Measurements from ENCODE around the gene CXCL16. TPM values are rescaled to one million over a fixed set of nuclear protein-coding genes. Genes with fewer than 3 reads are reported as not detected.
"Not testable (repeated sequence)": the region's sequence is repeated elsewhere in the genome, so short reads cannot be mapped to it uniquely, and the experiment has no call there.

The CXCL16 gene
- total RNA-seq, 4 donors from 2014 or later, result 13.0 to 72.6 (median 27.0) TPM

- in situ Hi-C loops (cut with MboI; ENCODE audit: low pct_ligation_motif_present in 1 of 4, low pct_unique_long_range_greater_than_20kb in 1 of 4, low sequenced_read_pairs in 3 of 4), result loop anchor here in 1 of 4 donors (10.0 kb wide), 1 partner anchor 175 kb away; no protein-coding TSS in a partner anchor
- Histone ChIP-seq H3K9me3 (no peaks in the 10 kb centered on the region), H3K4me1 (peaks cover 11 to 42% (median 25%) of the 10 kb centered on the region in 4 donors), H3K36me3 (no peaks in the 10 kb centered on the region), H3K4me3 (peak within 1 kb of the TSS; percentile 65 to 88 (median 70)), H3K27ac (peak within 1 kb of the TSS; percentile 89 to 92 (median 91)), H3K27me3 (no peaks in the 10 kb centered on the region)
- intact Hi-C loops (cut with DNase I; ENCODE audit: low total_unique reads), result no loop called here
- TF ChIP-seq POLR2A (IDR thresholded peaks at IDR 0.05) (peak; percentile 52), EP300 (IDR thresholded peaks at IDR 0.05; ENCODE audit: low read depth) (no peak), POLR2AphosphoS5 (IDR thresholded peaks at IDR 0.05) (peak; percentile 66 to 83 (median 77)), CTCF (IDR thresholded peaks at IDR 0.05) (peak; percentile 61 to 90 (median 64))
- WGBS, 2 donors (ENCODE audit: low coverage in 1 of 2), result 0 to 1% methylated on average over 4 to 57 of the region's 67 CpGs
- peak; percentile 97 for DNase-seq
Measured at GRCh38 chr17:4709794-4710692, 29.7 kb downstream of the CXCL16 start, which contains the start of gene ARRB2. Gene ARRB2, plus strand, starts transcription at chr17:4710632. Its CDS starts 90 bp downstream, at chr17:4710722.

DNA sequence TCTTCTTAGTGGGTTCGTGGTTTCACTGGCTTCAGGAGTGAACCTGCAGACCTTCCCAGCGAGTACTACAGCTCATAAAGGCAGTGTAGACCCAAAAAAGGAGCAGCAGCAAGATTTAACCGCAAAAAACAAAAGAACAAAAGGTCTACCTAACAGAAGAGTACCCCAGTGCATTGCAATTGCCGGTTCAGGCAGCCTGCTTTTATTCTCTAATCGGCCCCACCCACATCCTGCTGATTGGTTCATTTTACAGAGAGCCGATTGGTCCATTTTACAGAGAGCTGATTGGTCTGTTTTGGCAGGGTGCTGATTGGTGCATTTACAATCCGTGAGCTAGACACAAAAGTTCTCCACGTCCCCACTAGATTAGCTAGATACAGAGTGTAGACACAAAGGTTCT is 31.3 kb downstream of the CXCL16 start:
- peaks cover 11 to 39% (median 27%) of the 10 kb centered on the region in 4 donors for H3K4me1 ChIP-seq
- H3K4me3 ChIP-seq, result no peak overlapping the region
- DNase-seq, result no peak
- intact Hi-C loops (cut with DNase I; ENCODE audit: low total_unique reads) (no loop called here), in situ Hi-C loops (cut with MboI; ENCODE audit: low pct_ligation_motif_present in 1 of 4, low pct_unique_long_range_greater_than_20kb in 1 of 4, low sequenced_read_pairs in 3 of 4) (no loop called here)
- H3K27ac ChIP-seq, result no peak overlapping the region
- TF ChIP-seq POLR2AphosphoS5 (IDR thresholded peaks at IDR 0.05) (no peak), CTCF (IDR thresholded peaks at IDR 0.05) (no peak), EP300 (IDR thresholded peaks at IDR 0.05; ENCODE audit: low read depth) (no peak), POLR2A (IDR thresholded peaks at IDR 0.05) (no peak)
- 76 to 92% methylated on average over 2 to 8 of the region's 8 CpGs for WGBS, 2 donors (ENCODE audit: low coverage in 1 of 2)
- no peaks in the 10 kb centered on the region for H3K9me3 ChIP-seq
- H3K36me3 ChIP-seq, result no peaks in the 10 kb centered on the region
- H3K27me3 ChIP-seq, result no peaks in the 10 kb centered on the region

- in situ Hi-C loops (cut with MboI; ENCODE audit: low pct_ligation_motif_present in 1 of 4, low pct_unique_long_range_greater_than_20kb in 1 of 4, low sequenced_read_pairs in 3 of 4) (no loop called here), intact Hi-C loops (cut with DNase I; ENCODE audit: low total_unique reads) (no loop called here)
- Histone ChIP-seq H3K4me1 (peaks cover 3 to 31% (median 21%) of the 10 kb centered on the region in 4 donors), H3K36me3 (no peaks in the 10 kb centered on the region), H3K9me3 (no peaks in the 10 kb centered on the region), H3K27me3 (no peaks in the 10 kb centered on the region), H3K27ac (no peak overlapping the region), H3K4me3 (no peak overlapping the region)
- DNase-seq, result no peak
- 83 to 84% methylated on average over 7 of the region's 7 CpGs for WGBS, 2 donors (ENCODE audit: low coverage in 1 of 2)
- no peak for TF ChIP-seq POLR2A (IDR thresholded peaks at IDR 0.05)
- TF ChIP-seq CTCF (IDR thresholded peaks at IDR 0.05), result no peak
- no peak for TF ChIP-seq EP300 (IDR thresholded peaks at IDR 0.05; ENCODE audit: low read depth)
- no peak for TF ChIP-seq POLR2AphosphoS5 (IDR thresholded peaks at IDR 0.05)
Measured at GRCh38 chr17:4706121-4706520, 33.6 kb downstream of the CXCL16 start.

DNA sequence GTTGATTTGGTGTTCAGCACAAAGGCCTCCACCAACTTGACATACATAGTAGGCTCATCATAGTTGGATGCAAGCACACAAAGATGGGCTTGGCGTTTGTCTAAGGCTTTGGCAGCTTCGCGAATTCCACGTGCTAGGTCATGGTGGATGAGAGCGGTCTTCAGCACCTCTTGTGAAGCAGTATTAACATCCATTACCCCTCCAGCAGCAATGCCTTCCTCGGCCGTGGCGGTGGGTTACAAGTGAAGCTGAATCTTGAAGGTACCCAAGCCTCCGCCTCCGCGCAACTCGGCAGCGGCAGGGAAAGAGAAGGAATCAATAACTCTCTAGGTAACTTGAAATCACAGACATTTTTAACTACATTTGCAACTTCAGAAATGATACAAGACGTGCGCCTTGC is 34.7 kb downstream of the CXCL16 start:
- intact Hi-C loops (cut with DNase I; ENCODE audit: low total_unique reads), result no loop called here
- TF ChIP-seq CTCF (IDR thresholded peaks at IDR 0.05) (no peak), EP300 (IDR thresholded peaks at IDR 0.05; ENCODE audit: low read depth) (no peak), POLR2A (IDR thresholded peaks at IDR 0.05) (no peak), POLR2AphosphoS5 (IDR thresholded peaks at IDR 0.05) (no peak)
- Histone ChIP-seq H3K27ac (no peak overlapping the region), H3K9me3 (no peaks in the 10 kb centered on the region), H3K4me3 (no peak overlapping the region), H3K36me3 (no peaks in the 10 kb centered on the region), H3K4me1 (peaks cover 0 to 25% (median 15%) of the 10 kb centered on the region in 4 donors), H3K27me3 (no peaks in the 10 kb centered on the region)
- 95 to 100% methylated on average over 10 to 15 of the region's 15 CpGs for WGBS, 2 donors (ENCODE audit: low coverage in 1 of 2)
- in situ Hi-C loops (cut with MboI; ENCODE audit: low pct_ligation_motif_present in 1 of 4, low pct_unique_long_range_greater_than_20kb in 1 of 4, low sequenced_read_pairs in 3 of 4), result no loop called here
- DNase-seq, result no peak

DNA sequence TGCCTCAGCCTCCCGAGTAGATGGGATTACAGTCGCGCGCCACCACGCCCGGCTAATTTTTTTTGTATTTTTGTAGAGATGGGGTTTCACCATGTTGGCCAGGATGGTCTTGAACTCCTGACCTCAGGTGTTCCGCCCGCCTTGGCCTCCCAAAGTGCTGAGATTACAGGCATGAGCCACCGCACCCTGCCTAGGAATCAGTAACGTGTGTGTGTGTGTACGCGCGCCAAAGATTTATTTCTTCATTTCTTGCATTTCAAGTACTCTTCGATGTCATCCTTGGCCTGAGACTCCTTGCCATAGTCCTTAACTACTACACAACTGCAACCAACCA is 35.2 kb downstream of the CXCL16 start:
- DNase-seq; H3K9me3 ChIP-seq; H3K36me3 ChIP-seq; intact Hi-C loops (cut with DNase I; ENCODE audit: low total_unique reads); H3K27me3 ChIP-seq; in situ Hi-C loops (cut with MboI; ENCODE audit: low pct_ligation_motif_present in 1 of 4, low pct_unique_long_range_greater_than_20kb in 1 of 4, low sequenced_read_pairs in 3 of 4): not testable (repeated sequence)
- peak overlapping the region; percentile 80 to 90 (median 85) for H3K27ac ChIP-seq
- 40 to 53% methylated on average over 13 to 14 of the region's 14 CpGs for WGBS, 2 donors (ENCODE audit: low coverage in 1 of 2)
- H3K4me1 ChIP-seq, result peaks cover 0 to 24% (median 13%) of the 10 kb centered on the region in 4 donors
- H3K4me3 ChIP-seq, result peak overlapping the region; percentile 73 to 99 (median 86)
